BE2C (cell line): ENCODE measurements around the gene STOM.

Source experiments
- DNase-seq: peaks from one replicate; pipeline ENCODE4 v3.0.0-alpha.2; 2020
- H3K27me3 ChIP-seq: fragments of 250-450 bp; sonication (Bioruptor Pico); 2 replicates; pipeline ENCODE4 v1.5.1; 2020; ENCODE audit warnings: mild to moderate bottlenecking
- H3K36me3 ChIP-seq: fragments of 250-450 bp; sonication (Bioruptor Pico); 2 replicates; pipeline ENCODE4 v1.5.1; 2020; ENCODE audit warnings: mild to moderate bottlenecking
- H3K4me1 ChIP-seq: fragments of 250-450 bp; sonication (Bioruptor Pico); 2 replicates; pipeline ENCODE4 v1.5.1; 2020
- H3K4me3 ChIP-seq: 2 replicates; pipeline ENCODE4 v1.5.1; 2011; ENCODE audit warnings: low read depth, low read length
- H3K9me3 ChIP-seq: fragments of 250-450 bp; sonication (Bioruptor Pico); 2 replicates; pipeline ENCODE4 v1.5.1; 2020
- TF ChIP-seq, protein P1 (sequence below): IDR thresholded peaks from 2 replicates; pipeline ENCODE4 v1.5.1; 2012; ENCODE audit warnings: mild to moderate bottlenecking, low read depth, low read length

Gene STOM

DNA sequence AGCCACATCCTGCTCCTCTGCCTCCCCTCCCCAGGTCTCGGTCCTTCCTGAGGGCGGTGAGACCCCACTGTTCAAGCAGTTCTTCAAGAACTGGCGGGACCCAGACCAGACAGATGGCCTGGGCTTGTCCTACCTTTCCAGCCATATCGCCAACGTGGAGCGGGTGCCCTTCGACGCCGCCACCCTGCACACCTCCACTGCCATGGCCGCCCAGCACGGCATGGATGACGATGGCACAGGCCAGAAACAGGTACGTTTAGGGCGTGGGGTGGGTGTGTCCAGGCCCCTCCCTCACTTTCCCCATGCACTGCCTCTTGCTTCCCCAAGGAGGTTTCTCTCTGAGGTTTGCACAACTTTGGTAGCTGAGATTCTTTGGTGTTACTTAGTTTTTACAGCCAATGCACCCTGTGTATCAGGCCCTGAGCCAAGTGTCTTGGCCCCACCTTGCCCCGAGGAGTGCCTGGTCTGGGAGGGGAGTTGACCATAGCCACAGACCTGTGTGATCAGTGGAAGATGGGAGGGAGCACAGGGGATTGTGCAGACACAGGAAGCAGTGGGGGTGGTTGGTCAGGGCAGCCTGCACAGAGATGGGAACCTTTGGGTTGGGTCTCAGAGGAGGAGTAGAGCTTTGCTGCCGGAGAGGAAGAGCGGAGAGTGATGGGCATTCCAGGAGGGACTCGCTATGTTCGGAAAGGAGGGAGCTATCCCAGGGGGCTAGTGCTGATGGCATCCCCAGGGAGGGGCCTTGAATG, 51.2 kb downstream of the STOM start:
- no peak overlapping the region for H3K4me3 ChIP-seq
- no peaks in the 10 kb centered on the region for H3K4me1 ChIP-seq
- H3K27me3 ChIP-seq = no peaks in the 10 kb centered on the region
- DNase-seq = no peak
- TF ChIP-seq, protein P1, sequence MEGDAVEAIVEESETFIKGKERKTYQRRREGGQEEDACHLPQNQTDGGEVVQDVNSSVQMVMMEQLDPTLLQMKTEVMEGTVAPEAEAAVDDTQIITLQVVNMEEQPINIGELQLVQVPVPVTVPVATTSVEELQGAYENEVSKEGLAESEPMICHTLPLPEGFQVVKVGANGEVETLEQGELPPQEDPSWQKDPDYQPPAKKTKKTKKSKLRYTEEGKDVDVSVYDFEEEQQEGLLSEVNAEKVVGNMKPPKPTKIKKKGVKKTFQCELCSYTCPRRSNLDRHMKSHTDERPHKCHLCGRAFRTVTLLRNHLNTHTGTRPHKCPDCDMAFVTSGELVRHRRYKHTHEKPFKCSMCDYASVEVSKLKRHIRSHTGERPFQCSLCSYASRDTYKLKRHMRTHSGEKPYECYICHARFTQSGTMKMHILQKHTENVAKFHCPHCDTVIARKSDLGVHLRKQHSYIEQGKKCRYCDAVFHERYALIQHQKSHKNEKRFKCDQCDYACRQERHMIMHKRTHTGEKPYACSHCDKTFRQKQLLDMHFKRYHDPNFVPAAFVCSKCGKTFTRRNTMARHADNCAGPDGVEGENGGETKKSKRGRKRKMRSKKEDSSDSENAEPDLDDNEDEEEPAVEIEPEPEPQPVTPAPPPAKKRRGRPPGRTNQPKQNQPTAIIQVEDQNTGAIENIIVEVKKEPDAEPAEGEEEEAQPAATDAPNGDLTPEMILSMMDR = no peak
- H3K9me3 ChIP-seq = no peaks in the 10 kb centered on the region
- no peaks in the 10 kb centered on the region for H3K36me3 ChIP-seq

DNA sequence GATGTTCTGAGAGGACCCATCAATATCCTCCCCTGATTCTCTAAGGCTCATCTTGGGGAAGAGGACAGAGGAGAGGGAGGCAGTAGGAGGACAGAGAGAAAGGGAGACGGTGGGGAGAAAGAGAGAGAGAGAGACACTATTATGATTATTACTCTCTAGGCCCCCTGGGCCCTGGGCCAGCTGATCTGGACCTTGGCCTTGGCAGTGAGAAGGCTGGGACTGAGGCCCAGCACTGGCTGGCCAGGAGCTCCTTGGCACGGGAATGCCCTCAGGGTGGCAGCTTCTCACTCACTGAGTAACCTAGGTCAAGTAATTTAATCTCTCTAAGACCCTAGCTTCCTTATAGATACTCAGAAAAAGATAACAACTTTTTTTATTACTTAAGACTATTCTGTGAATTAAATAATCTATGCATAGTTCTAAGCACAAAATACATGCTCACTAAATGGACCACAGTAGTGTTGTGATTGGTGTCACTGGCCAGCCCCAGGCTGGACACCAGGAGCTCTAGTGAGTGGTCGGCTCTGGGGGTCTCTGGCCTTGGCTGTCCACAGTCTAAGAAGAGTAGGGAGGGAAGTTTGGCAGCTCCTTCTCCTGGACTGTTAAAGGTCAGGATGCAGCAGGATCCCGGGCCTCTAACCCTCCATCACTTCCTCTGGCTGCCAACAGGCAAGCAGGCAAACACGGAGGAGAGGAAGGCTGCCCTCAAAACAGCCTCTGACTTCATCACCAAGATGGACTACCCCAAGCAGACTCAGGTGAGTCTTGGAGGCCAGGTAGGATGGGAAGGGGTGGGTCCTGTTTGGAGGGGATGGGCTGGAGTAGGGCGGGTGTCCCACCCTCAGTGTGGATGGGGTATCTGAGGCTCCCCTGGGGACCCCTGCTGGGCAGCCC, 52.1 kb downstream of the STOM start:
- no peaks in the 10 kb centered on the region for H3K36me3 ChIP-seq
- TF ChIP-seq, protein P1 = no peak
- no peak overlapping the region for H3K4me3 ChIP-seq
- no peak for DNase-seq
- H3K9me3 ChIP-seq = no peaks in the 10 kb centered on the region
- H3K4me1 ChIP-seq = no peaks in the 10 kb centered on the region
- H3K27me3 ChIP-seq = no peaks in the 10 kb centered on the region

DNA sequence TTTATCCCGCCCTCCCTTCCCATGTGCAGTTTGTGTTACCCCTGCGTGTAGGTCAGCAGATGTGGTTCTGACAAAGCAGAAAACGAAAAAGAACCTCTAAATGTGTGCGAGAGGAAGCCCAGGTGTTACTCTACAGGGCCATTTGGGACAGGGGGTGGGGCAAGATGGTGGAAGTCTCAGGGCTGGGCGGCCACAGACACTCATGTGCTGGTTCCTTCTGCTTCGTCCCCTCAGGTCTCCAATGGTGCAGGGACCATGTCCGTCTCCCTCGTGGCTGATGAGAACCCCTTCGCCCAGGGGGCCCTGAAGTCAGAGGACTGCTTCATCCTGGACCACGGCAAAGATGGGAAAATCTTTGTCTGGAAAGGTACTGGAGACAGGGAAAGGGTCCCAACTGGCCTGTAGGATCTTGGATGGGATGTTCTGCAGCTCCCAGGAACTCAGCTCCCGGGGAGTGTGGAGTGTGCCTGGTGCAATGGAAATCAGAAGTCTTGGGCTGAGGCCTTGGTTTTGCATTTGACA, 53.1 kb downstream of the STOM start:
- TF ChIP-seq, protein P1 = no peak
- Histone ChIP-seq H3K27me3 (no peaks in the 10 kb centered on the region), H3K4me3 (no peak overlapping the region), H3K36me3 (no peaks in the 10 kb centered on the region), H3K4me1 (no peaks in the 10 kb centered on the region), H3K9me3 (no peaks in the 10 kb centered on the region)
- no peak for DNase-seq

DNA sequence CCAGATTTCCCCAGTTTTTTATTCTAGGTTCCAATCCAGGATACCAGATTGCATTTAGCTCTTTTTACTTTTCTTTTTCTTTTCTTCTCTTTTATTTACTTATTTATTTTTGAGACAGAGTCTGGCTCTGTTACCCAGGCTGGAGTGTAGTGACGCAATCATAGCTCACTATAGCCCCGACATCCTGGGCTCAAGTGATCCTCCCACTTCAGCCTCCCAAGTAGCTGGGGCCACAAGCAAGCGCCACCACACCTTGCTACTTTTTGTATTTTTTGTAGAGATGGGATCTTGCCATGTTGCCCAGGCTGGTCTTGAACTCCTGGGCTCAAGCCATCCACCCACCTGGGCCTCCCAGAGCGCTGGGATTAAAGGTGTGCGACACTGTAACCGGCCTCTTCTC, 53.7 kb downstream of the STOM start:
- no peak for DNase-seq
- no peaks in the 10 kb centered on the region for H3K27me3 ChIP-seq
- H3K9me3 ChIP-seq = no peaks in the 10 kb centered on the region
- H3K4me3 ChIP-seq = no peak overlapping the region
- no peaks in the 10 kb centered on the region for H3K4me1 ChIP-seq
- TF ChIP-seq, protein P1 = no peak
- H3K36me3 ChIP-seq = no peaks in the 10 kb centered on the region

DNA sequence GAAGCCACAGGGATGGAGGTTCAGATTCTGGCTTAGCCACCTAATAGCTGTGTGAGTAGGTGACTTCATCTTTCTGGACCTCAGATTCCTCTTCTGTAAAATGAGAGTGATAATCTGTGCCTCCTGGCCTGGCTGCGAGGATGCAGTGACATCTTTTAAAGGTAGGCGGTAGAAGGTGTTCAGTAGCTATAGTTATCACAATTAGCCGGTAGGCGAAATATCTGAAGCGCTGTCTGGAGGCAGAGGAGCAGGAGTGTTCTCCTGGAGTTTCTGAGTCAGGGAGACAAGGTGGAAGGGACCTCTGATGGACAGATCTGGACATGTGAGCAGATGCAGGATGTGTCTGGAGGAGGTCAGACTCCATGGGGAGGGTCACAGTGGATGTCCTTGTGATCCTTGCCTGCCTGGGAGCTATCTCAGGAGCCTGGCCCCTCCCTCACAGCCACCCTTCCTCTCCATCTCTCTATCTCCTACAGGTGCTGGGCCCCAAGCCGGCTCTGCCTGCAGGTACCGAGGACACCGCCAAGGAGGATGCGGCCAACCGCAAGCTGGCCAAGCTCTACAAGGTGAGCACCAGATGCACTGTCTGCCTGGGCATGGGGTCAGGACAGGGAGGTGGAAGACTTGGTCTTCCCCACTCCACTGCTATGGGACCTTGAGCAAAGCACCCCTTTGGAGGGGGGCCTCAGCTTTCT, 56.4 kb downstream of the STOM start:
- DNase-seq = no peak
- Histone ChIP-seq H3K9me3 (no peaks in the 10 kb centered on the region), H3K36me3 (no peaks in the 10 kb centered on the region), H3K27me3 (no peaks in the 10 kb centered on the region), H3K4me3 (no peak overlapping the region), H3K4me1 (no peaks in the 10 kb centered on the region)
- TF ChIP-seq, protein P1 = no peak
